Osteoblast (primary cell): Measurements from ENCODE around the gene RANBP2. TPM values are rescaled to one million over a fixed set of nuclear protein-coding genes. Genes with fewer than 3 reads are reported as not detected.
"Not testable (repeated sequence)": the region's sequence is repeated elsewhere in the genome, so short reads cannot be mapped to it uniquely, and the experiment has no call there.

Experiments
- DNase-seq: peaks from one replicate; pipeline ENCODE4 v3.0.0; 2011; ENCODE audit warnings: low spot score, mixed read lengths; ENCODE audit not compliant: insufficient read length; ENCODE audit errors: missing footprints
- H2AFZ ChIP-seq: 2 replicates; pipeline ENCODE4 v1.6.0; 2011; ENCODE audit warnings: mild to moderate bottlenecking, low read length
- H3K27ac ChIP-seq: 2 replicates; pipeline ENCODE4 v1.5.1; 2011; ENCODE audit warnings: mild to moderate bottlenecking, low read depth, low read length, moderate library complexity
- H3K27me3 ChIP-seq: 2 replicates; pipeline ENCODE4 v1.6.0; 2012; ENCODE audit warnings: mild to moderate bottlenecking, control low read depth, inconsistent platforms, low read length, moderate library complexity; ENCODE audit not compliant: insufficient read depth
- H3K36me3 ChIP-seq: 2 replicates; pipeline ENCODE4 v1.5.1; 2011; ENCODE audit warnings: mild to moderate bottlenecking, low read length, control low read depth, moderate library complexity; ENCODE audit not compliant: insufficient read depth
- H3K4me1 ChIP-seq: 2 replicates; pipeline ENCODE4 v1.5.1; 2011; ENCODE audit warnings: mild to moderate bottlenecking, low read length, control low read depth, moderate library complexity; ENCODE audit not compliant: insufficient read depth
- H3K4me2 ChIP-seq: 2 replicates; pipeline ENCODE4 v1.6.0; 2011; ENCODE audit warnings: mild to moderate bottlenecking, low read length; ENCODE audit not compliant: insufficient read depth
- H3K4me3 ChIP-seq: fragments of 200-600 bp; sonication (generic); 3 replicates; pipeline ENCODE4 v1.5.1; 2012; ENCODE audit warnings: mild to moderate bottlenecking, low read length, inconsistent platforms; ENCODE audit not compliant: insufficient read depth
- H3K79me2 ChIP-seq: 2 replicates; pipeline ENCODE4 v1.6.0; 2012; ENCODE audit warnings: mild to moderate bottlenecking, low read length, control low read depth, inconsistent platforms; ENCODE audit not compliant: insufficient read depth
- H3K9me3 ChIP-seq: 2 replicates; pipeline ENCODE4 v1.5.1; 2011; ENCODE audit warnings: low read depth, low read length, control low read depth
- H4K20me1 ChIP-seq: 2 replicates; pipeline ENCODE4 v1.6.0; 2012; ENCODE audit warnings: mild to moderate bottlenecking, low read length, control low read depth; ENCODE audit not compliant: insufficient read depth
- CTCF ChIP-seq: IDR thresholded peaks from 2 replicates; pipeline ENCODE4 v1.5.1; 2011; ENCODE audit warnings: mild to moderate bottlenecking, low read depth, low read length, moderate library complexity; ENCODE audit errors: extremely low read depth
- total RNA-seq: library from RNA; depleted of rRNA; stranded (reverse); fragments of >200 nt; gene quantifications from 2 replicates; pipeline ENCODE4 v1.2.3, GENCODE V29; 2012

RANBP2 gene
- total RNA-seq, 1 donor = 74.9 TPM

DNA sequence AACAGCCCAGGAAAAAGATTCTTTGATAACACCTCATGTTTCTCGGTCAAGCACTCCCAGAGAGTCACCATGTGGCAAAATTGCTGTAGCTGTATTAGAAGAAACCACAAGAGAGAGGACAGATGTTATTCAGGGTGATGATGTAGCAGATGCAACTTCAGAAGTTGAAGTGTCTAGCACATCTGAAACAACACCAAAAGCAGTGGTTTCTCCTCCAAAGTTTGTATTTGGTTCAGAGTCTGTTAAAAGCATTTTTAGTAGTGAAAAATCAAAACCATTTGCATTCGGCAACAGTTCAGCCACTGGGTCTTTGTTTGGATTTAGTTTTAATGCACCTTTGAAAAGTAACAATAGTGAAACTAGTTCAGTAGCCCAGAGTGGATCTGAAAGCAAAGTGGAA, 48.6 kb downstream of the RANBP2 start:
- not testable (repeated sequence) for H3K4me2 ChIP-seq, DNase-seq
- H3K36me3 ChIP-seq = peaks cover 47% of the 10 kb centered on the region

GRCh38 chr2:108776475-108776874, 57.2 kb downstream of the RANBP2 start:
- H3K79me2 ChIP-seq = peaks cover 16% of the 10 kb centered on the region
- H3K9me3 ChIP-seq = no peaks in the 10 kb centered on the region
- DNase-seq = no peak
- no peak overlapping the region for H3K4me2 ChIP-seq
- peaks cover 7% of the 10 kb centered on the region for H4K20me1 ChIP-seq
- H3K27me3 ChIP-seq = no peaks in the 10 kb centered on the region
- no peaks in the 10 kb centered on the region for H3K4me1 ChIP-seq
- no peak for TF ChIP-seq CTCF
- H3K4me3 ChIP-seq = no peak overlapping the region
- H3K36me3 ChIP-seq = peaks cover 62% of the 10 kb centered on the region
- H2AFZ ChIP-seq = no peak overlapping the region
- no peak overlapping the region for H3K27ac ChIP-seq

More for the DNA sequence above, 48.6 kb downstream of the RANBP2 start:
- H3K4me3 ChIP-seq, H2AFZ ChIP-seq, H3K4me1 ChIP-seq, H4K20me1 ChIP-seq, H3K27me3 ChIP-seq, H3K27ac ChIP-seq, H3K9me3 ChIP-seq: not testable (repeated sequence)
- peaks cover 20% of the 10 kb centered on the region for H3K79me2 ChIP-seq

DNA sequence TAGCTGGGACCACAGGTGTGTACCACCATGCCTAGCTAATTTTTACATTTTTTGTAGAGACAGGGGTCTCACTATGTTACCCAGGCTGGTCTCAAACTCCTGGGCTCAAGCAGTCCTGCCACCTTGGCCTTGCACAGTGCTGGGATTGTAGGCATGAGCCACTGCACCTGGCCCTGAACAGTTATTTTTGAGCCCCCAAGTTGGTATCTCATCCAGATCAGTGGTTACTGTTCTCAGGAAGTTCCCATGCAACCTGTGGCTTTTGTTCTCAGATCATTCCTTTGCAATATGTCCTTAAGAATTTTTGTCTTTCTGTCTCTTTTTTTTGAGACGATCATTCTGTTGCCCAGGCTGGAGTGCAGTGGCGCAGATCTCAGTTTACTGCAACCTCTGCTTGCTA, 59.6 kb downstream of the RANBP2 start:
- Histone ChIP-seq H4K20me1 (peaks cover 4% of the 10 kb centered on the region), H3K4me3 (no peak overlapping the region), H3K79me2 (peaks cover 9% of the 10 kb centered on the region), H2AFZ (no peak overlapping the region), H3K27ac (no peak overlapping the region), H3K27me3 (no peaks in the 10 kb centered on the region), H3K9me3 (no peaks in the 10 kb centered on the region), H3K36me3 (peaks cover 59% of the 10 kb centered on the region), H3K4me2 (no peak overlapping the region), H3K4me1 (no peaks in the 10 kb centered on the region)
- TF ChIP-seq CTCF = no peak
- DNase-seq = no peak

- H3K27me3 ChIP-seq = no peaks in the 10 kb centered on the region
- H3K79me2 ChIP-seq = peaks cover 5% of the 10 kb centered on the region
- no peaks in the 10 kb centered on the region for H3K9me3 ChIP-seq
- peaks cover 30% of the 10 kb centered on the region for H3K36me3 ChIP-seq
- DNase-seq = peak; percentile 25
- H3K4me2 ChIP-seq = peak overlapping the region; percentile 96
- H3K27ac ChIP-seq = peak overlapping the region; percentile 73
- H2AFZ ChIP-seq = no peak overlapping the region
- TF ChIP-seq CTCF = no peak
- peaks cover 10% of the 10 kb centered on the region for H3K4me1 ChIP-seq
- peak overlapping the region; percentile 88 for H3K4me3 ChIP-seq
- no peaks in the 10 kb centered on the region for H4K20me1 ChIP-seq
These were observed 66.7 kb downstream of the RANBP2 start for GRCh38 chr2:108786008-108786353.
